Brain microvascular endothelial cell (primary cell): ENCODE results near the gene ZNF276.

Experiments
- DNase-seq: peaks from one replicate; pipeline ENCODE4 v3.0.0-alpha.2; 2020
- H3K27ac ChIP-seq: fragments of 250-450 bp; sonication (Bioruptor Pico); 2 replicates; pipeline ENCODE4 v1.5.1; 2020; ENCODE audit warnings: mild to moderate bottlenecking, moderate library complexity
- H3K27me3 ChIP-seq: fragments of 250-450 bp; sonication (Bioruptor Pico); replicated peaks from 2 replicates; pipeline ENCODE4 v1.5.1; 2020; ENCODE audit warnings: mild to moderate bottlenecking
- H3K36me3 ChIP-seq: fragments of 250-450 bp; sonication (Bioruptor Pico); replicated peaks from 2 replicates; pipeline ENCODE4 v1.5.1; 2020; ENCODE audit warnings: mild to moderate bottlenecking
- H3K4me3 ChIP-seq: 2 replicates; pipeline ENCODE4 v1.5.1; 2011; ENCODE audit warnings: low read depth, mild to moderate bottlenecking, control low read depth, low read length, moderate library complexity
- in situ Hi-C: cut with HindIII; loops from 2 replicates; pipeline ENCODE4 v1.10.0; 2017; ENCODE audit warnings: low sequenced_read_pairs, low pct_ligation_motif_present
- TF ChIP-seq, protein P1 (sequence below): IDR thresholded peaks from 2 replicates; pipeline ENCODE4 v1.5.1; 2011; ENCODE audit warnings: low read depth, mild to moderate bottlenecking, moderate library complexity, low read length, control low read depth, inconsistent platforms; ENCODE audit errors: missing control alignments

ZNF276 gene

DNA sequence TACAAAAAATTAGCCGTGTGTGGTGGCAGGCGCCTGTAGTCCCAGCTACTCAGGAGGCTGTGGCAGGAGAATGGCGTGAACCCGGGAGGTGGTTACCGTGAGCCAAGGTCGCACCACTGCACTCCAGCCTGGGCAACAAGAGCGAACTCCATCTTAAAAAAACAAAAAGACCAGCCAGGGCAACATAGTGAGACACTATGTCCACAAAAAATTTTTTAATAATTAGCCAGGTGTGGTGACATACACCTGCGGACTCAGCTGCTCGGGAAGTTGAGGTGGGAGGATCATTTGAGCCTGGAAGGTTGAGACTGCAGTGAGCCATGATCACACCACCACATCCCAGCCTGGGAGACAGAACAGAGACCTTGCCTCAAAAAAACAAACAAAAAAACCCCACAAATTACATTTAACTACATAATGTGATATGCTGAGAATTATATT, 66.0 kb downstream of the ZNF276 start:
- DNase-seq, result no peak
- in situ Hi-C loops, result no loop called here
- TF ChIP-seq, protein P1, sequence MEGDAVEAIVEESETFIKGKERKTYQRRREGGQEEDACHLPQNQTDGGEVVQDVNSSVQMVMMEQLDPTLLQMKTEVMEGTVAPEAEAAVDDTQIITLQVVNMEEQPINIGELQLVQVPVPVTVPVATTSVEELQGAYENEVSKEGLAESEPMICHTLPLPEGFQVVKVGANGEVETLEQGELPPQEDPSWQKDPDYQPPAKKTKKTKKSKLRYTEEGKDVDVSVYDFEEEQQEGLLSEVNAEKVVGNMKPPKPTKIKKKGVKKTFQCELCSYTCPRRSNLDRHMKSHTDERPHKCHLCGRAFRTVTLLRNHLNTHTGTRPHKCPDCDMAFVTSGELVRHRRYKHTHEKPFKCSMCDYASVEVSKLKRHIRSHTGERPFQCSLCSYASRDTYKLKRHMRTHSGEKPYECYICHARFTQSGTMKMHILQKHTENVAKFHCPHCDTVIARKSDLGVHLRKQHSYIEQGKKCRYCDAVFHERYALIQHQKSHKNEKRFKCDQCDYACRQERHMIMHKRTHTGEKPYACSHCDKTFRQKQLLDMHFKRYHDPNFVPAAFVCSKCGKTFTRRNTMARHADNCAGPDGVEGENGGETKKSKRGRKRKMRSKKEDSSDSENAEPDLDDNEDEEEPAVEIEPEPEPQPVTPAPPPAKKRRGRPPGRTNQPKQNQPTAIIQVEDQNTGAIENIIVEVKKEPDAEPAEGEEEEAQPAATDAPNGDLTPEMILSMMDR, result no peak
- H3K4me3 ChIP-seq, result no peak overlapping the region
- H3K27me3 ChIP-seq, result no peaks in the 10 kb centered on the region
- no peaks in the 10 kb centered on the region for H3K36me3 ChIP-seq
- no peak overlapping the region for H3K27ac ChIP-seq
